A673 (cell line): Measurements from ENCODE around the gene C1QTNF5. TPM values are rescaled to one million over a fixed set of nuclear protein-coding genes. Genes with fewer than 3 reads are reported as not detected.

Experiments used
- BruUV-seq: library from RNA; stranded (reverse); fragments of 400-500 nt; replicated peaks from 2 replicates; lab custom pipeline; 2021; lab: Mats Ljungman, UMichigan
- CTCF ChIA-PET: fragments of 300-600 bp; sonication (Branson Sonifier 250); formaldehyde crosslinking; loops from one replicate; lab custom pipeline; 2022; ENCODE audit warnings: antibody characterized with exemption; lab: Charles Lee
- POLR2A ChIA-PET: fragments of 300-600 bp; sonication (Branson Sonifier 250); formaldehyde crosslinking; loops from one replicate; lab custom pipeline; 2022; ENCODE audit warnings: antibody characterized with exemption; ENCODE audit not compliant: low non-redundant PET; lab: Charles Lee
- DNase-seq: peaks from one replicate; pipeline ENCODE4 v3.0.0-alpha.2; 2015; ENCODE audit warnings: low spot score
- H3K27ac ChIP-seq: fragments of 200-600 bp; sonication (generic); 2 replicates; pipeline ENCODE4 v1.5.1; 2016; ENCODE audit warnings: mixed run types, low read depth, mild to moderate bottlenecking, mixed read lengths, antibody characterized with exemption, low read length; ENCODE audit not compliant: poor library complexity, severe bottlenecking
- H3K27me3 ChIP-seq: fragments of 200-600 bp; sonication (generic); replicated peaks from 2 replicates; pipeline ENCODE4 v1.6.1; 2017; ENCODE audit warnings: mixed run types, low read depth, mild to moderate bottlenecking, mixed read lengths, antibody characterized with exemption, low read length; ENCODE audit not compliant: insufficient read depth, poor library complexity
- H3K36me3 ChIP-seq: fragments of 200-600 bp; sonication (generic); 2 replicates; pipeline ENCODE4 v1.6.1; 2016; ENCODE audit warnings: mixed run types, mild to moderate bottlenecking, mixed read lengths, antibody characterized with exemption, low read length; ENCODE audit not compliant: insufficient read depth, poor library complexity, severe bottlenecking
- H3K4me1 ChIP-seq: fragments of 200-600 bp; sonication (generic); 2 replicates; pipeline ENCODE4 v1.6.1; 2017; ENCODE audit warnings: mixed run types, mild to moderate bottlenecking, mixed read lengths, antibody characterized with exemption, low read length; ENCODE audit not compliant: insufficient read depth, poor library complexity, severe bottlenecking
- H3K4me3 ChIP-seq: fragments of 200-600 bp; sonication (generic); 2 replicates; pipeline ENCODE4 v1.5.1; 2016; ENCODE audit warnings: low read depth, mixed run types, mild to moderate bottlenecking, mixed read lengths, low read length; ENCODE audit not compliant: poor library complexity, severe bottlenecking
- H3K9me3 ChIP-seq: fragments of 200-600 bp; sonication (generic); 2 replicates; pipeline ENCODE4 v1.6.1; 2016; ENCODE audit warnings: mixed run types, low read depth, mild to moderate bottlenecking, mixed read lengths, antibody characterized with exemption, low read length; ENCODE audit not compliant: poor library complexity, severe bottlenecking
- EZH2 ChIP-seq: fragments of 200-600 bp; sonication (generic); IDR thresholded peaks from 2 replicates; pipeline ENCODE4 v1.6.1; 2017; ENCODE audit warnings: borderline replicate concordance, low read depth, mild to moderate bottlenecking, mixed read lengths, antibody characterized with exemption, low read length; ENCODE audit not compliant: poor library complexity, severe bottlenecking
- intact Hi-C: fragments of 100-400 bp; cut with micrococcal nuclease; formaldehyde crosslinking; loops from one replicate; pipeline ENCODE4 v1.10.0; 2022; ENCODE audit not compliant: unreplicated experiment
- total RNA-seq: library from RNA; stranded (reverse); gene quantifications from 2 replicates; pipeline ENCODE4 v1.2.3, GENCODE V29; 2021
- TF ChIP-seq, protein P1 (sequence below): fragments of 300-800, 200-600 bp; sonication (generic); conservative IDR thresholded peaks from 2 replicates; pipeline ENCODE4 v1.5.1; 2017; ENCODE audit warnings: low read depth, mild to moderate bottlenecking, antibody characterized with exemption, low read length, moderate library complexity, mixed read lengths

Gene C1QTNF5
- total RNA-seq, 1 experiment from 2014 or later = not detected

DNA sequence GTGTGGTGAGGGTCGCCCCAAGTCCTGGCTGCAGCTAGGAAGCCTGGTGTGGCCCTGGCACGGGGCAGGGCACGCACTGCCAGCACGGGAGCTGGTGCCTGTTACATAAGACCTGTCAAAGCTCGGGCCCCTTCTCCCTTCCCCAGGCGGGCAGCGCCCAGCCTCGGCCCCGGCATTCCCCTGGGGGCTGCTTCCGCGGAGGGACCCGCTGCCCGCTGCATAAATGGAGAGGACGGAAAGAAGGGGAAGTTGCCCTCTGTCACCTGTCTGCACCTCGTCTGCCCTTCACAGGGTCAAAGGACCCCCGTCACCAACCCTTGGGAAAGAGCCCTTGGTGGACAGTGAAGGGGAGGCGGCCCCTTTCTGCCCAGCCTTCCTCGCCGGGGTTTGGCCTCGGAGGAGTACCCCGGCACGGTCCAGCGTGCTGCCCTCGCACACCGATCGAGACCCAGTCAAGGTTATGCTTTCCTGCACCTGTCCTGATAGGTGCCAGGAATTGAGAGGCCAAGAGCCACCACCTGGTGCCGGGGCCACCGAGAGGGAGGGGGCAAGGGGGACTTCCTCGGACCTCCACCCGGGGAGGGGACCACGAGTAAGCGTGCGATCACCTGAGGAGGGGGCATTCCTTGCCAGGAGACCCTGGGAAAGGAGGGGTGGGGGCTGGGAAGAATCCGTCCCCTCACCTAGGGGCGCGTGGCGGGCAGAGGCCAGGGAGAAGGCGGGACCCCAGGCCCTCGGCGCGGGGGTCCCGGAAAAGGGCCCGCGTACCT, 22.6 kb upstream of the C1QTNF5 start:
- BruUV-seq = no TSS peak
- Histone ChIP-seq H3K27ac (peak overlapping the region; percentile 35), H3K9me3 (no peaks in the 10 kb centered on the region), H3K36me3 (peaks cover 4% of the 10 kb centered on the region), H3K27me3 (no peaks in the 10 kb centered on the region), H3K4me1 (peaks cover 31% of the 10 kb centered on the region), H3K4me3 (peak overlapping the region; percentile 44)
- ChIA-PET CTCF (interaction anchor here (0.6 kb wide), 3 partner anchors 7 to 136 kb away, joined by 3 to 8 read pairs (median 4); no protein-coding TSS in a partner anchor), POLR2A (no interaction called here)
- intact Hi-C loops = no loop called here
- no peak for TF ChIP-seq EZH2
- TF ChIP-seq, protein P1, sequence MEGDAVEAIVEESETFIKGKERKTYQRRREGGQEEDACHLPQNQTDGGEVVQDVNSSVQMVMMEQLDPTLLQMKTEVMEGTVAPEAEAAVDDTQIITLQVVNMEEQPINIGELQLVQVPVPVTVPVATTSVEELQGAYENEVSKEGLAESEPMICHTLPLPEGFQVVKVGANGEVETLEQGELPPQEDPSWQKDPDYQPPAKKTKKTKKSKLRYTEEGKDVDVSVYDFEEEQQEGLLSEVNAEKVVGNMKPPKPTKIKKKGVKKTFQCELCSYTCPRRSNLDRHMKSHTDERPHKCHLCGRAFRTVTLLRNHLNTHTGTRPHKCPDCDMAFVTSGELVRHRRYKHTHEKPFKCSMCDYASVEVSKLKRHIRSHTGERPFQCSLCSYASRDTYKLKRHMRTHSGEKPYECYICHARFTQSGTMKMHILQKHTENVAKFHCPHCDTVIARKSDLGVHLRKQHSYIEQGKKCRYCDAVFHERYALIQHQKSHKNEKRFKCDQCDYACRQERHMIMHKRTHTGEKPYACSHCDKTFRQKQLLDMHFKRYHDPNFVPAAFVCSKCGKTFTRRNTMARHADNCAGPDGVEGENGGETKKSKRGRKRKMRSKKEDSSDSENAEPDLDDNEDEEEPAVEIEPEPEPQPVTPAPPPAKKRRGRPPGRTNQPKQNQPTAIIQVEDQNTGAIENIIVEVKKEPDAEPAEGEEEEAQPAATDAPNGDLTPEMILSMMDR = no peak
- no peak for DNase-seq

DNA sequence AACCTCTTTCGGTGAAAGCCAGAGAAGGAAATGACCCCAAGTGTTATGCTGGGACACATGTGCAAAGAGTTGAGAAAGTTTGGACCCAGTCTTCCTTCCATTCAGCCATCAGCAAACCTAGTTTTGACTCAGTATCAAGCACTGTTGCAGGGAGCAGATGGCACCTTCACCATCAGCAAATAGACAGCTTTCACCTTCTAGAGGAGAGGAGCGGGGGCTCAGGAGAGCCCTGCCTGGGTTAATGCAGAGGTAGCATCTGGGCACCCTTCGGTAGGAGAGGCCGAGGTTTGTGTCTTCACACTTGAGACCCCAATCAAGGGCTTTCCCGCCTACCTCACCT, 22.0 kb upstream of the C1QTNF5 start:
- Histone ChIP-seq H3K27me3 (no peaks in the 10 kb centered on the region), H3K36me3 (peaks cover 4% of the 10 kb centered on the region), H3K27ac (no peak overlapping the region), H3K4me3 (no peak overlapping the region), H3K4me1 (peaks cover 27% of the 10 kb centered on the region), H3K9me3 (no peaks in the 10 kb centered on the region)
- POLR2A ChIA-PET = no interaction called here
- no peak for TF ChIP-seq EZH2
- TF ChIP-seq, protein P1 = no peak
- intact Hi-C loops = no loop called here
- DNase-seq = no peak
- BruUV-seq = no TSS peak
- CTCF ChIA-PET = no interaction called here

DNA sequence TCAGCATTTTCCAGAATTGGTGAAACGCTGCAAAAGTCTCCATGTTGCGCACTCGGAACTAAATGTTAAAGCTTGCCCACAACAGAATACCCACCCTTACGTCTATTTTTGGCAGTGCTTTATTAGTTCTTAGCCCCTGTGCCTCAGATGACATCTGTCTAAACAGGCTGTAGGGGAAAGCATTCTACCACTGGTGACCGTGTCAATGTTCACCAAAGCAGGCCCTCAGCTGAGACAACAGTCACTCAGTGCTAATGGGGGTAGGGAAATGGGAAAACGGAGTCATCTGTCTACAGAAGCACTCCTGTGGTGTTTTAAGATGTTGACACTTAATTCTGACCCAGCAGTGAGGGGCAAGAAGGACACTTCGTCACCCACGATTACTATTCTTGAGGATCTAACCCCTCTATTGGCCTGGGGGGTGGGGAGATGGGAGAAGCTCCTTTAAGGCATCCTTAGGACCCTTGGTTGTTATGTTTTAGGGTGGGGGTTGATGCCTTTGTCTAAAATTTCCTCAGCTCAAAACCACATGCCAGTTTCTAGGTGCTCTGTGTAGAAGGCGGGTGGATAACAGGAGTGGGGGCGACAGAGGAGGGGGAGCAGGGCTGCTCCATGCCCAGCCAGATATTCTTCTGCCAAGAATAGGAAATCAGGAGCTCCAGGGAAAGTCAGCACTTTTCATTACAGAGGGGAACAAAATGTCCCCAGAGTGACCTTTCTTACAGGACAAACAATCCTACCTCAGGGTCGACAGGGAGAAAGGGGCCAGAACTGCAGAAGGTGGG, 21.4 kb upstream of the C1QTNF5 start:
- no peaks in the 10 kb centered on the region for H3K27me3 ChIP-seq
- POLR2A ChIA-PET = no interaction called here
- TF ChIP-seq, protein P1 = no peak
- no peak for TF ChIP-seq EZH2
- intact Hi-C loops = no loop called here
- peaks cover 23% of the 10 kb centered on the region for H3K4me1 ChIP-seq
- CTCF ChIA-PET = interaction anchor here (1.0 kb wide), 1 partner anchor 112 kb away, joined by 4 read pairs; no protein-coding TSS in a partner anchor
- no peak for DNase-seq
- H3K4me3 ChIP-seq = no peak overlapping the region
- H3K9me3 ChIP-seq = no peaks in the 10 kb centered on the region
- BruUV-seq = TSS peak; percentile 53
- no peak overlapping the region for H3K27ac ChIP-seq
- H3K36me3 ChIP-seq = peaks cover 4% of the 10 kb centered on the region
